Stimulated activated CD8-positive, alpha-beta memory T cell treated with anti-CD3 and anti-CD28 coated beads, Interleukin-15, amount 100 ng/mL, for 48 hours (primary cell): ENCODE data around the gene THBS1.

Experiments used
- DNase-seq, 2 donors: peaks; one replicate each; pipeline ENCODE4 v3.0.0-alpha.2; 2020; ENCODE audit warnings: low read depth in 2 of 2

The THBS1 gene

DNA sequence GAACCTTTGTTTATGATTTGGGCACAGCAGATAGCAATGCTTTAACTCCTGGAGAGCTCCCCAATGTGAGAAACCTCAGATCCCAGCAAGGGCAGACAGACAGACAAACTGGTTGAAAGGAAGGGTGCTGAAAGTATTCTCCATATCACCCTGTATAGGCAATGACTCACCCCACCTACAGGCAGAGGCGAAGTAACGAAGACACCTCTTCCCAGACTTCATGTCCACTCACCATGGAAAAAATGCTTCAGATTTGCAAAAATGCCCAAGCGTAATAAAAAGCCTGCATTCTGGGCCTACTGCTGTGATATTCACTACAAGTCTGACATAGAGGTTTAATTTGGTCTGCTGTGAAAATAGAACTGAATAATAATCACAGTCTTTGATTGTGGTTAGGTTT, 50.5 kb downstream of the THBS1 start:
- no peak for DNase-seq

DNA sequence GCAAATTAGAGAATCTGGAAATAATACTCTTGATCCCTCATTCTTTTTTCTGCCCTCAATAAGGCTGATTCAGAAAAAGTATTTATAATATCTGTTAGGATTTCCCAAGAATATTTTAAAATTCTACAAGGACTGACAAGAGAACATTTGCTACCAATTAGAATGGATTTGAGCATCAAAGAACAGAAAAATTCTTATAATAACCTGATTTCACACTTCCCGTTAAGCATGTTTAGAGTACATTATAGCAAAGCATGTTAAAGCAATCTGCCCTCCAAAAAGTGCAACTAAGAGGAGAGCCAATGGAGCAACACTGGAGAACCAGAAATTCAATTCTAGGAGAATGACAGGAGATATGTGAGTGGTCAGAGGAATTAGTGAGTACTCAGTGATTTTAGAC, 57.2 kb downstream of the THBS1 start:
- no peak for DNase-seq

DNA sequence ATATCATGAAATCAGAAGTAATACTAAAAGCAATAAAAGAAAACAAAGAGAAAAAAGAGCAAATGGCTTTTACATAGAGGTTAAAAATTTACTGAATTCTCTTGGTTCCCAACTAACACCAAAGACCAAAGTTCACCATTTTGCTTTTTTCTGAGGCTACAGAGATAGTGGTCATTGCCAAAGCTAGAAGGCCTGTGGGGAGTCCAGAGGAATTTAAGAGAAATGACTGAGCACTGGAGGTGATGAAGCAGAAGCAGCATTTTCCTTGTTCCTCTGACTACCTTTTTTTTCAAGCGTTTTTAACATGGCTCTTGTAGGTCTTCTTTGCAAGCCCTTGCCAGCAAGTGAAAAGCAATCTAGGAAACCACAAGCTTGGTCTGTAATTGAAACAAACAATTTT, 58.2 kb downstream of the THBS1 start:
- no peak for DNase-seq

DNA sequence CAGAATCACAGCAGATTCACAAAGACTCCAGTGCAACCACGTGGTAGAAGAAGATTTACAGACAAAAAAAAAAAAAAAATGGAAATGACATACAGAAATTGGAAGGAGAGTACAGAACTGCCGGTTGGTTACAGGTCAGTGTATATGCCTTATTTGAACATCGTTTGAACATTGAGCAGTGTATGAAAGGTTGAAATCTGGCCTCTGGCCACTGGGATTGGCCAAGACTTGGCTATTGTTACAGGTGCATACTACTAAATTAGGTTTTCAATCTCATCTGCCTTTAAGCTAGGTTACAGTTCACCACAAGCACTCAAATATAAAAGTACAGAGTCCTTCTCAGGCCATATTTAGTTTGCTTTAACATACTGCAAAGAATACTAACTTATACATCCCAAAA, 59.8 kb downstream of the THBS1 start:
- no peak for DNase-seq

DNA sequence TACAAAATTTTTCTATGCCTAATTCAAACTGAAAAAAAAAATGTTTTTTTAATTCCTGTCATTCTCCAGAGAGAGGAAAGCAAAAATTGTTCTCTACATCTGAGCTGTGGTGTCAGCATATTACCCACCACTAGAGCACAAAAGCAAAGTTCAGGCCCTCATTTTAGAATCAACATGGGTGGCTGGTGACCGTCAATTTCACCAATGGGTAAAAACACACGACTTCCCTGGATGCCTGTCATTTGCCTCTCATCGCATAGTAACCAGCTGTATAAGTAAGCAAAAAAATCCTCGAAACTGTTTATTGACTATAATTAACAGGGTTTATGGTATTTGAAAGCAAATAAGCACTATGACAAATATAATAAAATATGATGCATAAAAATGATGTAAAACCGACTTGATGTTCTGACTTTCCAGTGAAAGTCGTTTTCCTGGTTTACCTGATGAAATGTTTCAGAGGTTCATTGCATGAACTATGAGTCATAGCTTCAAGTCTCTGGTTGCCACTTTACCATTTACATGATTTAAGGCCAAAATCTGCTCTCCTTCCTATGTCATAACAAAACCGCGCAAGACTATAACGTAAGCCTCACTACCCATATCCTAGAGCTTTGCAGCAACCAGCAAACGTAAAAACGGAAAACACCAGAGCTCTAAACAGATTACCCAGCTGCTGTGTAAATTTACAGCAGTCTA, 60.5 kb downstream of the THBS1 start:
- DNase-seq, result no peak

DNA sequence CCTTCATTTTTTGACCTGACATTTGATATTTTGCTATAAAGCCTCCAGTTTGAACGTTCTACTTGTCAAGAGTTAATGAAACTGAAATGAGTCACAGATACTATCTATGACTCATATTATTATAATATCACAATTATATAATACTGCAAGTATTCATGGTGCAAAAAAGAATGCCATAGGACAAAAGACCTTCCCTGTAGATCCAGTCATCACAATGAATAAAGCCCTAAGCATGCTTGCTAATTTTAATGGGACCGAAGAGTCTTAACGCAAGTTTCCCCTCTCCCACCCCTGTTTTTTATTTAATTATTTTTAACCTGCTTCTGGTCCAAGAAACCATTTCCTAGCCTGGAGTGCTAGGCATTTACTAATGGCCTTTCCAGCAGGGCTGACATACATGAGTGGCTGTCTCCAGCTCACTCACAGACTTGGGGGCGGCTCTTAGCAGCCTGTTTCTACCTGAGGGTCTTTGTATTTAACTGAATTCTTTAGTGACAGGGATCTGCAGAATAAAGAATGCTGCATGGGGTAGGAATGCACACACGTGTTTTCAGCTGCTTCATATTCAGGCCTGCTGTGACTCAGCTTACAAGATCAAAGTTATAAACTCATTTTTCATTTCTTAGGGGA, 61.2 kb downstream of the THBS1 start:
- no peak for DNase-seq

DNA sequence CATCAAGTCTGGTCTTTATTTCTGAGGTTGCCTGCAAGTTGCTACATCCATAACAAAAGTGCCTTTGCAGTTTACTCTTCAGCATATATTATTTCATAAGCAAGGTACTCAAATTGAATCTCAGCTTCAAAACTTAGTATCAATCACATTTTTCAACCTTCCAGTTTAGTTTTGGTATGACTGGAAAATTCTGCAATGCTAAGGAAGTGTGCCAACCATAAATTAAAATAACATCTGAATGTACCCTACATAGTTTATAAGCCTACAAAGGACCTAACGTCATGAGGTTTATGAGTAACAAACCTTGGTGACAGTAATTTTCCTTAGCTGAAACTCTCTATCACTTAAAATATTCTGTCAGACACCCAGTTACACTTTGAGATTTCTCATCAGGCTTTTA, 62.8 kb downstream of the THBS1 start:
- no peak for DNase-seq

DNA sequence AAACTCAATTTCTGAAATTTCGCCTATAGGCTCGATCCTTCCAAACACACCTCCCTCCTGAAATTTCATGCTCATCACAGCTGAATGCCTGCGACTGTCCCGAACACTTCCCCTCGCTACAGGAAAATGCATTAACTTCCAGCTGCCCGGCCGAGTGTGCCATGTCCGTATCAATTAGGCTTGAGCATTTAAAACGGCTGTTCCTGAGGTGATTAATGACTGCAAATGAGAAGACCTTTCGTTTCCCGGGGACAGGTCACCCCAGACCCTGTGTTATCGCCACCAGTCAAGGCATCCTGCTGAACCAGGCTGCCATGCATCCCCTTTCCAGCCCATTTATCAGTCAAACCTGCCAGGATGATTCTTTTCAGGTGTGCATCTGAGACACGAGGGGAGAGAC, 63.3 kb downstream of the THBS1 start:
- DNase-seq, result no peak

DNA sequence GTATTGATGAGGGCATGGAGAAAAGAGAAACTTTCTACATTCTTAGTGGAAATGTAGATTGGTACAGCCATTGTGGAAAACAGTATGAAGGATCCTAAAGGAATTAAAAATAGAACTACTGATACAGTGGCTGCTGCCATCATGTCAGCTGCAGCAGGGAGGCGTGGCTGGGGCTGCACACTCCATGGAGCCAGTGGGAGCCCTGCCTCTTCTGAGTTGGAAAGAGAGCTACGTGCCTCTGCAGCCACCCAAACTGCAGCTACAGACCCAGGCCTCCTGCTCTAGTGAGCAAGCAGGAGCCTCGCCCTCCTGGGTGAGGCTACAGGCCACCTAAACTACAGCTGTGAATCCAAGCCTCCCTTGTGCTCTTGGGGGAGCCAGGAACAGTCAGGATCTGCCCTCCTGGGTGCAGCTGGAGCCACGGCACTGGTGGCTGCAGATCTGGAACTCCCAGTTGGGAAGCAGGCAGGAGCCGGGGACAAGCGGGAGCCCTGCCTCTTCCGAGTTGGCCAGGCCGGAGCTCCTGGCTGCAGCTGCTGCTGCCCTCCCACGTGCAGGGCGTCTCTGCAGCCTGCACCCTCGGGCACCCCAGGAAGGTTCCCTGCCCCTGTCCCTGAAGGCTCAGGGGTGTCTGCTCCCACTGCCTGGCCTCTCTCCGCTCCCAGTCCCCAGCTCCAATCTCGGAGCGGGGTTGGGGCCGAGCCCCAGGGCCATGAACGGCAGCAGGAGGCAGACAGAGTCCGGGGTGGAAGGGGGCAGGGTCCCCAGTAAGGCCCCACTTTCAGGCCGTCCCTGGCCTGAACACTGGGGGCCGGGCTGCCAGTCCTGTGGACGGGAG, 64.5 kb downstream of the THBS1 start:
- no peak for DNase-seq

DNA sequence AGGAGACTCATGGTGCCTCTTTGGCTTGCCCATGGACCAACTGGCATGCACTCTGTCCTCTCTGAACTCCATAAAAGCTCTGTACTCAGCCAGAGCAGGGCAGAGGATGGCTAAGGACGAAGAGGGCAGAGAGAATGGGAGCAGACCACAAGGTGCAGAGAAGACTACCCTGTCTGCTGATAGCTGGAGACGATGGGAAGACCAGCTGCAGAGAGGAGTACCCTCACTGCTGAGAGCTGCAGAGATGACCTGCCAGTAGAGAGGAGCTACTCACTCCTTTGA, 65.0 kb downstream of the THBS1 start:
- no peak for DNase-seq

DNA sequence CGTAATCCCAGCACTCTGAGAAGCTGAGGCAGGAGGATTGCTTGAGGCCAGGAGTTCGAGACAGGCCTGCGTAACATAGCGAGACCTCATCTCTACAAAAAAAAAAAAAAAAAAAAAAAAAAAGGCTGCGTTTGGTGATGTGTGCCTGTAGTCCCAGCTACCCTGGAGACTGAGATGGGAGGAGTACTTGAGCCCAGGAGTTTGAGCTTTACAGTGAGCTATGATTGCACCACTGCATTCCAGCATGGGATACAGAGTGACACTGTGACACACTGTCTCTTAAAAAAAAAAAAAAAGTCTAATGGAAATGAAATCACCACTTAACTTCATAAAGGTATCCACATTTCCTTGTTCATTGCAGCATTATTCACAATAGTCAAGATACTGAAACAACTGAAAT, 65.5 kb downstream of the THBS1 start:
- no peak for DNase-seq
